Cardiac septum (tissue), 1 donor: ENCODE results near the gene SH3PXD2A. TPM values are rescaled to one million over a fixed set of nuclear protein-coding genes. Genes with fewer than 3 reads are reported as not detected.
A peak's percentile ranks its signal among the peaks of the same experiment; 100 is the strongest.

Experiments
- DNase-seq: peaks from one replicate; pipeline ENCODE4 v3.0.0-alpha.2; 2020; ENCODE audit warnings: low spot score
- intact Hi-C: fragments of 100-400 bp; cut with DNase I; formaldehyde crosslinking; loops from one replicate; pipeline ENCODE4 v1.14.0; 2022
- total RNA-seq: library from RNA; stranded (reverse); fragmentation: NEBNext Ultra II Directional; extraction: Animal tissue kit (Norgen Biotek cat#: 25700); gene quantifications from one replicate; pipeline ENCODE4 v1.2.1, GENCODE V29; 2021
- donor health status: DM: no; HTN: no; CAD: no.

SH3PXD2A gene
- total RNA-seq, 1 donor from 2014 or later = 45.0 TPM

GRCh38 chr10:103654925-103655324 lies 200.5 kb downstream of the SH3PXD2A start:
- DNase-seq = no peak
- intact Hi-C loops = no loop called here

DNA sequence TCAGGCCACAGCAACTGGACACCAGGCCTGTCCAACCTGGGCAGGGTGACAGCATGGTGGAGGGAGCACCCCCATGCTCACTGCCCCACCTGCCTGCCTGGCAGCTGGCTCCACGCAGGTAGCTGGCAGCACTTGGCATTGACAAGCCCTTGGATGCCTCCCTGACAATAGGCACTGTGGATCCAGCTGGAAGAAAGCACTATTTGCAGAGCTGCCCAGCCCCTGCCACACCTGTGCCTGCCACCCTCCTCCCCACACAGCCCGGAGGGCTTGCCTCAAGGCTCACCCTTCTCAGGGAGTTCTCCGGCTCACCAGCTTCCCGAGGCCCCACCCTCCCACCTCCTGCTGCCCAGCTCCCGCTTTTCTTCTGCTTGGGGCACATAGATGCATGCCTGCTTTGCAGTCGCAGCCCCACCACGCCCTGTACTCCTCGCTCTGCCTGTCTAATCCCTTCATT lies 201.8 kb downstream of the SH3PXD2A start:
- intact Hi-C loops = no loop called here
- no peak for DNase-seq

DNA sequence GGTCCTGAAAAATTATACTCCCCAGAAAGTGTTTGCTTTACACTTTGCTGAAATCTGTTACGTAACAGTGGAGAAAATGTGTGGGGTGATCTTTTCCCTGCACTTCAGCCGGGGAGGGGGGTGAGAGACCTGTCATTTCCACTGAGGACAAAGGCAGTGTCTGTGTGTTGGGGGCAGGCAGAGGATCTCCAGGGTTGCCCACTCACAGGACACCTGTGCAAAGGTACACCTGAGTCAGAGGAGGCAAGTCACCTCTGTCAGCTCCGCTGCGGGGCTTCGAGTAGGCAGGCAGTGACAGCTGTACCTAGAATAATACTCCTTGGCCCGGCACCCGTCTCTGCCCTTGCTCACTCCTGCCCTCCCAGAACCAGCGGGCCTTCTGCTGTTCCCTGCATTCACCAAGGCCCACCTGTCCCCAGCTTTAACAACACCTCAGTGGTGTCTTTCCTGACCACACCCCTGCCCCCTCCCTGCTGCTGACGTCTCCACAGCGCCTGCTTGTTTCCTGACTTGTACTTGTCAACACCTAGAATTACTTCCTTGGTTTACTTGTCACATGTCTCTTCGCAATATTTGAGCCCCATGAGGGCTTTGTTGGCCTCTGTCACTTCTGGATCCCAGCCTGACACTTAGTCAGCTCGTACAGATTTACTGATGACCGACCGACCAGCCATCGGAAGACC lies 202.6 kb downstream of the SH3PXD2A start:
- no peak for DNase-seq
- intact Hi-C loops = no loop called here

DNA sequence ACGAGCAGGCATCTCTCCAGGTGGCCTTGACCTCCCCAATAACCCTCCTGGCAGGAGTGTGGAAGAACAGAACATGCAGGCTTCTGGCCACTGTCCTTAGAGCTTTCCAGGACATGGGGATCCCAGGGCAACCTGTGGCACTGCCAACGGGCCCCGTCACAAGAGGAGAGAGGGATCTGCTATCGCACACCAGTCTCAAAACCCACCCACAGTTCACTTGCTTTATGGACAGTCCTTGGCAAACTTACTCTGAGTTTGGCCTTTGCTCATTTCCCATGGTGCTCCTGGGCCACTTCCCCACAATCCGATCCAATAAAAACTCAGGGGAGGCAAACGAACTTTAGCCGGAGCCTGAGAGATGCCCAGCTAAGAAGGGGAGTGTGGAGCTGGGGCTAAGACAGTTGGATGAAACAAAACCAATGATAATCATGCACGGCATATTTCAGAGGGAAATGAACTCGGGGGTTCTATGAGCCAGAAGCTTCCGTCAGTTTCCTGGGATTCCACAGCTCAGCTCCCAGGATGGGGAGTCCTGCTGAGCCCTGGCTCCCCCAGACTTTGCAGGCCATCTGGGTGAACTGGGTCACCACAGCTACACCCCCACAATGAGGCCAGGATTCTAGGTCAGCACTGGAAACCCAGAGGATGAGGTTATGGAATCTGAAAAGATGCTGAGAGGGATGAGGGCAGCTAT lies 203.4 kb downstream of the SH3PXD2A start:
- intact Hi-C loops = no loop called here
- DNase-seq = no peak

- intact Hi-C loops = no loop called here
- DNase-seq = no peak
Measured at GRCh38 chr10:103651333-103651732, 204.0 kb downstream of the SH3PXD2A start.

DNA sequence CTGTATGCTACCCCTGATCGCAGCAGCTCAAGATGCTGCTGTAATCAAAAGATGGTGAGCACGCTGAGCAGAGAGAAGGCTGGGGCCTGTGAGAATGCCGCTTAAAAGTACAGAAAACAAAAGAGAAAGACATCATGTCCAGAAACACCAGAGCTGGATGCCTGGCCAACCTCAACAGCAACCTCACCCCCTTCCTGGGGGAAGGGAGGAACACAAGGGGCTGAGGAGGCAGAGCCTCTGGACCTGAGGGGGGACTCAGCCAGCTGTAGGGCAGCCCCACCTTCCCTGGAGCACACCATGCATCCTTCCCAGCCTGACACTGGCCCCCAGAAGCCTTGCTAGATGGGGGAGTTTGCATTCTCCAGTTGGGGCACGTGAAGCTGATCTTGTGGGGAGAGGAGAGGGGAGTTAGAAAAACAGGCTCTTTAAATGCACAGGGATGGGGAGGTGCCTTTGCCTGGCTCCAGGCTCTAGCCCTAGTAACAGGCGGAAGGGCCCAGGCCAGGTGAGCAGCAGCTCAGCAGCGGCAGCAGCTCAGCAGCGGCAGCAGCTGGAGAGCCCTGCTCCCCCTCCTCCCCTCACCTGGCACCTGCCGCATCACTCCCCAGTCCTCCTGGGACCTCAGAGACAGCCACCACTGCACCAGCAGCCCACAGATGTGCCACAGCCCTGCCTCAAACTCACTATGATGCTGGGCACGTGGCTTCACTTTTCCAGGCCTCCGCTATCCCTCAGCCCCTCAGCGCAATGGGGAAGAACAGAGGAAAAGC lies 205.5 kb downstream of the SH3PXD2A start:
- DNase-seq = no peak
- intact Hi-C loops = no loop called here

DNA sequence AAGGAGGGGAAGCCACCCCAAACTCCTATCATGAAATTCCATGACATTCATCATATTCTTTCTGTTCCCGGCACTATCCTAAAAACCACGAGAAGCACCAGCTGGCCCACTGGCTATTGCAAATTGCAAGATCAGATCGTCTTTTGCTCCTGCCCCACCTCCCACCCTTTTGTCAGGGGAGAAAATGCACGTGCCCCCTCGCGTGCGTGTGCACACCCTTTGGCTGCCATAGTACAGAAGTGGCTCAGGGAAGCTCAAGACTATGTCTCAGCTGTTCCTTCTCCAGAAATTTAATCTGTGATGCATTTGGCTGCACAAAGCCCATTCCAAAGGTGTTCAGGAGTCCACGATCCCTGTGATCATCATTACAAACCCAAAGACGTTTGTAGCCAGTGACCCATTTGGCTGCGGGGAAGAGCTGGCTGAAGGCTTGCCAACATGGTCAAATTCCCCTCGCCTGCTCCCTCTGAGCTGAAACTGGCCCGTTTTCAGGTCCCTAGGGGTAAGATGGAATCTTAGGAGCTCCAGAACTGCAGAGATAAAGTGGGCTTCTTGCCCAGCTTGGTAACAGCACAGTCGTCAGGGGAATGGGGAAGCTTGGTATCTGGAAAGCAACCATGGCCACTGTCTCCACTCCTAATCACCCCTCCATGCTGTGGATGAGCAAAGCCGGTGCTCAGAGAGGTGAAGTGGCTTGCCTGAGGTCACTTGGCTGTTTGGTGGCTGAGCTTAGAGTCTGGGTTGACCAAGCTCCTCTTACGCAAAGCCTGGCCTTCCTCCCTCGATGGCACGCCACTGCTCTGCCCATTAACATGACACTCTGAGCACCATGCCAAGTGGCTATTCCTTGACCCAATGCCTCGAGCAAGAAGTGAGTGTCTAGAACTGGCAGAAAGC lies 206.5 kb downstream of the SH3PXD2A start:
- no peak for DNase-seq
- intact Hi-C loops = no loop called here

GRCh38 chr10:103648251-103648635 lies 207.1 kb downstream of the SH3PXD2A start:
- DNase-seq = no peak
- intact Hi-C loops = no loop called here

GRCh38 chr10:103646304-103646703 lies 209.1 kb downstream of the SH3PXD2A start:
- no peak for DNase-seq
- intact Hi-C loops = no loop called here

GRCh38 chr10:103645141-103646054 lies 210.0 kb downstream of the SH3PXD2A start:
- DNase-seq = no peak
- intact Hi-C loops = no loop called here

DNA sequence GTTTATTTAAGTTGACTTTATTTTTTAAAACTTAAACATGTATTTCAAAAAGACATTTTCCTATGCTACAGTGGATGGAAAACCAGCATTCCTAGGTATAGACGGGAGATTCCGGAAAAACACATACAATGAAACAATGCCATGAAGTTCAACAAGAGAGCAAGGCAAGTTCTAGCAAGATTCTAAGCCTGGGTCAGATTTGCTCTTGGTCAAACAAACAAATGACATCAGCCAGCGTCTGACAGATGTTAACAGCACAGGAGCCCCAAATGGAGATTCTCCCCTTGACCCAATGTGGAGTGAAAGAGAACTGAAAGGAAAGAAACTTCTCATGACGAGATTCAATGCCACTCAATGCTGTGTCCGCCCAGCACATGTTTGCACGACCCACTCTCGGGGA lies 212.0 kb downstream of the SH3PXD2A start:
- DNase-seq = no peak
- intact Hi-C loops = no loop called here

DNA sequence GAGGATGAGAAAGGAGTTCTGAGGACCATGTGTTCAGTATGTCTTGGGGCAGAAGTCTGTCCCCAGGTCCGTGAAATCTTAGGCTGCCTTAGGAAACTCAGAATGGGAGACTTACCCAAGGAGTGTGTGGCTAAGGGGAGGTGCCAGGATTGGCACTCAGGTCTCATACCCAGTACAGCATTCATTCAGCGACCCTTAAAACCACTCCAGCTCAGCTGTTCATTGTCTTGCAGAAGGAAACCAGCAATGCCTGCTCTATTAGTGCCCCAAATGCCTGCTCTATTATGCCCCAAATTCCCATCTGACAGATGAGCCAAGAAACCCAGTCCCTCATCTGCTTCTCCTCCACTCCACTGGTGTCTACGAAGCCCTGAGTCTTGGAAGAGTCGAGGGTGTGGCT lies 214.1 kb downstream of the SH3PXD2A start:
- intact Hi-C loops = no loop called here
- DNase-seq = no peak

DNA sequence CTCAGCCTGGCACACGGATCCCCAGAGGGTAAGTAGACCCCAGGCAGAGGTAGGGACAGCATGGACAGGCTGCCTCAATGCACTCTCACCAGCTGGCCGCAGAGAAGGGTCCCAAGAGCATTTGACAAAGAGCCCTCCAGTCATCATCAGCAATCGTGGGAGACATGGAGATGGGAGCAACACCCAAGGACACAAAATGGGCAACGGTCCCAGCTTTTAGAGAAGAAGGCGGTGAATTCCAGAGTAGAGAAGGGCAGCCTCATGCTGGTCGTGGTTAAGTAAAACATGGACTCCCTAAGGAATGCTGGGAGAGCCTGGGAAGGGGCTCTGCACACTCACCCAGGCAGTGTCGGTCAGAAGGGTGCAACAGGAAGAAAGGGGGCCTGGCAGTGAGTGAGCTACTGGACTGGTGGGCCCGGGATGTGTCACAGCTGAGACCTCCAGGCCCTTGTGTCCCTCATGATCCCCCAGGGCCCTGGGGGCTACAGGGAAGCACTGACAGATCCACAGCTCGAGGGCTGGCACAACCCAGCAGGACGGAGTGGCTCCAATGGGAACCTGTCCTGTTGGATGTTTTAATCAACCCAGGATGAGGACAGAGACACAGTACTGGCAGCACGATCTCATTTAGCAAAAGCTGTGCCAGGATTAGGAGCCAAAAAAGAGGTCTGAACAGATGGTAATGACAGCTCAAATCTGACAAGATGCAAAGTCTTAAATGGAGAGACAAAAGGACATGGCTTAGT lies 214.8 kb downstream of the SH3PXD2A start:
- intact Hi-C loops = no loop called here
- DNase-seq = no peak

DNA sequence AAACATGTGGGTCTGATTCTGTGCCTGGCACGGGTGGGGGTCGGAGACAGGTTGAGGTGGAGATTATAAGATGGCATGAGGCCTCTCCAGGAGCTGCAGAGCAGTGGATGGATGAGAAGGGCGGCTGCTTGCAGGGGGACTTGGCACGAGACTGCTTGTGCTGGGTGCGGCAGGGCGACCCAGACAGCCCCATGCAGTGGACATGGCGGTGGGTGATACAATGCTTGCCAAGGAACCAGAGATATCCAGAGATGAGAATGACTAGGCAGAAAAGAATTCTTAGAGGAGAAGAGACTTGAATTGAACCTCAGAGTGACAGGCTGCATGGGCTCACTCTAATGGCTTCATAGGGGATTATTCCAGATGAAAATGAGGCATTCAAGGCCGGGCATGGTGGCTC lies 216.4 kb downstream of the SH3PXD2A start:
- no peak for DNase-seq
- intact Hi-C loops = no loop called here

DNA sequence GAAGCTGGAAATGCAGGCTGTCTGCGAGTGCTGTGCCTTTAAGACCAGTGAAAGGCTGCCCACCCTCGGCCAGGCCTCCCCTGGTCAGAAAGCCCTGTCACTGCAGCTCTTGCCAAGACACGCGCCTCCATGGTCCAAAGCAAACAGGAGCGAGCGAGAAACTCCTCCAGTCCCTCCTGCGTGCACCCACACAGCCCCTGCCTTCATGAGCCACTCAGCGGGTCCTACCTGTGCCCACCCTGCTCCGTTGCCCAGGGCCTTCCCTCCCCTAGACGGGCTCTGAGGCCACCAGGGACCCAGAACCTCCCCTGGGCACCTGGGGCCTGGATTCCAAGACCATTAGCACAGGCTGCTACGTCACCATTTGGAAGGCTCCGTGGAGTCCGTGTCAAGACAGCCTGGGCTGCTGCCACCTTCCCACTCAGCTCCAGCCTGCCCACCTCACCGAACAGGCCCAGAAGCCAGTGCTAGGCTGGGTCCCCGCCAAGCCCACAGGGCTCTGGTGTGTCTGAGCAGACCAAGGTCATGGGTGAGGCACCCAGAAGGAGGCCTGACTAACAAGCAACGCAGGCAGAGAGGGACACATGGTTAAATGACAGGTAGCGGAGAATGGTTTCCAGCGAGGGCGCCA lies 217.3 kb downstream of the SH3PXD2A start:
- peak; percentile 84 for DNase-seq
- intact Hi-C loops = no loop called here

DNA sequence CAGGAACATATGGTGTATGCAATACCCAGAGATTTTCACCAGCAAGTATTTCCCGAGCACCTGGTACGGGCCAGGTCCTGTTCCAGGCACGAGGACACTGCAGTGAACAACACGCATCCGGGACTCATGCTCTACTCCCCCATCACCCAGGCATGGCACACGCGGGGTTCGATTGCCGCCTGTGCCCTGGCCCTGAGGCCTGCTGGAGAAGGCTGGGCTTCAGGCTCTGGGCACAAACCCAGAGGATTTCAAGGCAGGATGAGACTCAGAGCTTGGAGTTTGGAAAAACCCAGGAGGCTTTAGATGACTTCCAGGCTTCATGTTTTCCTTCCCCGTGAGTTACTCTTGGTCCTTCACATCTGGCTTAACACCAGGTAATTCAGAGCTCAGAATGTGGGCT lies 218.4 kb downstream of the SH3PXD2A start:
- DNase-seq = no peak
- intact Hi-C loops = no loop called here

DNA sequence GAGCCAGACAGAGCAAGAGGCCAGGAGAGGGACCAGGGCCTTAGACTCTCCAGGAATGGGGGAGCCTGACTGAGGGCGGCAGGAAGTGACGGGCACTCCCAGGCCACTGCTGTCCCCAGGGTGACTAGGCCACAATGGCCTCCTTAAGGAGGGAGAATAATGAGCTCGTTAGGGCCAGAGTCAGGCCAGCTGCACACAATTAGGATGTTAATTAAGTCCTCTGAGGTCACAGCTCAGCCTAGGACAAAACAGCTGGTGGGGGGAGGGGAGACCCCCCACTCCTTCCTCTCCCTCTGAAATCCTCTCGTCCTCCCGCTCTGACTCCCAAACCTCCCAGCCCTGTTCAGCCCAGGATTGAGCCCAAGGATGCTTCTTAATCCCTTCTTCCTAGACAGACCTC lies 218.9 kb downstream of the SH3PXD2A start:
- intact Hi-C loops = no loop called here
- no peak for DNase-seq

DNA sequence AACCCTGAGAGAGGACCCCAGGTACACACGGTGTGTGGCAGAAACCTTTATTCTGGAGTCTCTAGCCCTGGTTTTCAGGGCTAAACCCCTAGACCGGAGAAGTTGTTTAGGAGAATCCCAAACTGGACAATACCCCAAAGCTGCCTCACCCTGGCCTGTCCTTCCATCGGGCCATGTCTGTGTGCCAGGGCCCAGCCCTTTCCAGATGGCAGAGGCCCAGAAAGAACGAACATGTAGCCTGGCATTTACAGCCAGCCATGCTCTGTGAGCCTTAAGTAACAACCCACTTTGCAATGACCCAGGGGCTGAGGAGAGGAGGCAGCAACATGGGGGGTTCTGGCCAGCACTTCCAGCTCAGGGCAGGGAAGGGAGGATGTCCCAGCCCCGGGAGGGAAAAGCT lies 219.8 kb downstream of the SH3PXD2A start:
- intact Hi-C loops = no loop called here
- DNase-seq = no peak
